OCI-LY3 (cell line): ENCODE results near the gene OPA3.

Experiments used
- EZH2phosphoT487 ChIP-seq: fragments of 200-600 bp; shearing (Covaris generic); IDR thresholded peaks from 2 replicates; pipeline ENCODE4 v1.6.1; 2018; ENCODE audit warnings: antibody characterized with exemption, mixed run types, low read depth
- TF ChIP-seq, protein P1 (sequence below): fragments of 200-600, 300-600 bp; sonication (generic); IDR thresholded peaks from 2 replicates; pipeline ENCODE4 v1.5.1; 2014; ENCODE audit warnings: antibody characterized with exemption, low read length, low read depth

DNA sequence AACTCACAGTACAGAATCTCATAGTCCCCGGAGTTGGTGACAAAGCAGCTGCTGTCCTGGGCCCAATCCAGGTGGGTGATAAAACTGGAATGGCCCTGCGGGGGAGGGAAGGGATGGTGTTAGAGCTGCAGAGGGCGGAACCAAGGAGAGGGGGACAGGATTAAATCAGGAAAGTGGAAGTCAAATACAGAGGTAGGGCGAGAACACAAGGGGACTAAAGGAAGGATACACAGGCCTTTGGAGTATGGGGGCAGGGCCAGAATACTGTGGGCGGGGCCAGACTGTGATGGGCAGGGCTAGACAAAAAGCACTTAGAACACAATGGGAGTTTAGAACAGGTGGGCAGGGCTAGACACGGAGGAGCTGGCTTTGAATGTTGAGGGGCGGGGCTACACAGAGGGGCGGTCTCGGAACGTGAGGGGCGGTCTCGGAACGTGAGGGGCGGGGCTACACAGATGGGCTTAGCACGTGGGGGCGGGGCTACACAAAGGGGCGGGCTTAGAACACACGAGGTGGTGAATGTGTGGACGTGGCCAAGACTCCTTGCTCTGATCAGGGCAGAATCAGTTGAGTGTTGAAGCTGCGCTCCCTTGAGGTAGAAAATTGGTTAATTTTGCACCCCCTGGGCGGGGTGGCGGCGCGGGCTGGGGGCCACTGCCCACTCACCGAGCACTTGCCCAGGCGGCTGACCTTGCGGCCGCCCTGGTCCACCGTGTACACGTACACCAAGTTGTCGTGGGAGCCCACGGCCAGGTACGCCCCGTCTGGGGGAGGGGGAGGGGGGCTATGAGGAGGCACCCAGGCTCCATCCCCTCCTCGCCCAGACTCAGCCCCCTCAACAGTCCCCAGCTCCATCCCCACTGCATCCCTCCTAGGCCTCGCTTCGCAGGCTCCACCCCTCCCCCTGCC, 31.4 kb upstream of the OPA3 start:
- TF ChIP-seq, protein P1, sequence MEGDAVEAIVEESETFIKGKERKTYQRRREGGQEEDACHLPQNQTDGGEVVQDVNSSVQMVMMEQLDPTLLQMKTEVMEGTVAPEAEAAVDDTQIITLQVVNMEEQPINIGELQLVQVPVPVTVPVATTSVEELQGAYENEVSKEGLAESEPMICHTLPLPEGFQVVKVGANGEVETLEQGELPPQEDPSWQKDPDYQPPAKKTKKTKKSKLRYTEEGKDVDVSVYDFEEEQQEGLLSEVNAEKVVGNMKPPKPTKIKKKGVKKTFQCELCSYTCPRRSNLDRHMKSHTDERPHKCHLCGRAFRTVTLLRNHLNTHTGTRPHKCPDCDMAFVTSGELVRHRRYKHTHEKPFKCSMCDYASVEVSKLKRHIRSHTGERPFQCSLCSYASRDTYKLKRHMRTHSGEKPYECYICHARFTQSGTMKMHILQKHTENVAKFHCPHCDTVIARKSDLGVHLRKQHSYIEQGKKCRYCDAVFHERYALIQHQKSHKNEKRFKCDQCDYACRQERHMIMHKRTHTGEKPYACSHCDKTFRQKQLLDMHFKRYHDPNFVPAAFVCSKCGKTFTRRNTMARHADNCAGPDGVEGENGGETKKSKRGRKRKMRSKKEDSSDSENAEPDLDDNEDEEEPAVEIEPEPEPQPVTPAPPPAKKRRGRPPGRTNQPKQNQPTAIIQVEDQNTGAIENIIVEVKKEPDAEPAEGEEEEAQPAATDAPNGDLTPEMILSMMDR: no peak
- no peak for TF ChIP-seq EZH2phosphoT487
